ENCODE data around the gene MOB3B.

Gene MOB3B

DNA sequence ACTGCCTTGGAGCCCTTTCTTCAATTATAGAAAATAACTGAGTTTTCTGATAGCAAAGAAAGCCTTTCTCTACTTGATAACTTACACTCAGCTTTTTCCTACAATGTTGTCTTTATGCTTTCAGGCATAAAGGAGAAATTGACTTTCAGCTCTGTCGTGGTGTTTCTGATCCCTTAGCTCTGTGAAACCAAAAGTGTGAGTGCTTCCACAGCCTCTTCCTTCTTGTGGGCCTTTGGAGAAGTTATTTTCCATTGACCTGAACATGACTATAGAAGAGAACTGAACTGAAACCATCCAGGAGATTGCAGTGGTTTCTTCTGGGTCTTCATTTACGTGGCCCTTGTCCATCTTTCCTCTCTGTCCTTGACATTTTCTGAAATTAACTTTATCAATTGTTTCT, 173.2 kb downstream of the MOB3B start:
- no peak for DNase-seq

DNA sequence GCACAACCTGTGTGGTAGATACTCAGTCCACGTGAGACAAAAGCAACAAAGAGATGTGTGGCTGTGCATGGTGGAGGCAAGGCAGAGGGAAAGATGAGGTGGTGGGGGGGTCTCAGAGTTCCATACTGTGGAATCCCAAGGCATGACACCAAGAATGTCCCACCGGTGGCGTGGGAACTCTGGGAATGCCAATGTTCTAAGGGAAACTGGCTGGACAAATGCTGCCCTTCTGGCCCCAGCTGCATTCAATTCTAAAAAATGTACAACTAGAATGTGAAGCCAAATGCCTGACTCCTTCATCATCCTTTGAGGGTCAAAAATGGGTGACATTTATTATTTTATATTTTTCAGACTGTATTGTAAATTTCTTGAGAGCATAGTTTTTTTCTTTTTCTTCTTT, 174.4 kb downstream of the MOB3B start:
- DNase-seq: peak; percentile 59

DNA sequence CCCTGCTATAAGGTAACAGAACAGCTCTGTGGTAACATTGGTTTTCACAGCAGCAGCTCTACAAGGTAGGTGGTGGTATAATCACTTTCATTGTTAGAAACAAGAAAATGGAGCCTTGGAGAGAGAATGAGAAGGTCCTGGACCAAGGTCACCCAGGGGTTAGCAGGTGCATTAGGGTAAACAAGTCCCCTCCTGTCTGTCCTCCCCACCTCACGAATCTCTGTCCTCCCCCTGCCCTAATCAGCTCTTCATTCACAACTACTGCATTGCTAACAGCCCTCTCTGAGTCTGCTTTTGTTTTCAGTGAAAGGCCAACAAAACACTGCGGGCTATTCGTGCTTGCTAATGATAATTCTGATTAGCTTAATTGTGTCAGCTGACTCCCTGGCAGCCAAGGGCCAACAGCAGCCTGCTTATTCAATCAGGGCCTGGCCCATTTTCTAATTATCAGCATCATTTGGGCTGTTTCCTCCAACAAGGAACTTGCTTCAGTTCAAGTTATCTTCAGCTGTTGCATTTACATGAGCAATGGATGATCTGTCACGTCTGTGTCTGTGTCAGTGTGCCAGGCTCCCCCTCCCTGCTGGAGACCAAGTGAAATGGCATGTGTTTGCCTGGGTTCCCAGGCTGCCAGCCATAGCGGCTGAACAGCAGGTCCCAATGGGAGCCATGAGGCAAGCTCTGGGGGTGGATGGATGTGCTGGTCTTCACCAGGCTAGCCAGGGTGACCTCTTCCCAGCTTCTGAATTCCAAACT, 176.0 kb downstream of the MOB3B start:
- peak; percentile 17 for DNase-seq

DNA sequence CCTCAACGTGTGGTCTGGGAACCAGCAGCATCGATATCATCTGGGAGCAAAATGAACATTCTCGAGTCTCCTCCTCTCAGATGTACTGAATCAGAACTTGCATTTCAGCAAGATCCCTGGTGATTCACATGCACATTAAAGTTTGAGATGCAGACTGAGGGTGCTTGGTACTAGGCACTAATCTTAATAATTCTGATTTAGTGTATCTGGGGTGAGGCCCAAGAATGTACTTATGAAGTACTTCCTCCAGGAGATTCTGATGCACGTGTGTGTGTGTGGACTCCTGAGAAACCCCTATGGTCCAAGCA, 176.5 kb downstream of the MOB3B start:
- DNase-seq: no peak

DNA sequence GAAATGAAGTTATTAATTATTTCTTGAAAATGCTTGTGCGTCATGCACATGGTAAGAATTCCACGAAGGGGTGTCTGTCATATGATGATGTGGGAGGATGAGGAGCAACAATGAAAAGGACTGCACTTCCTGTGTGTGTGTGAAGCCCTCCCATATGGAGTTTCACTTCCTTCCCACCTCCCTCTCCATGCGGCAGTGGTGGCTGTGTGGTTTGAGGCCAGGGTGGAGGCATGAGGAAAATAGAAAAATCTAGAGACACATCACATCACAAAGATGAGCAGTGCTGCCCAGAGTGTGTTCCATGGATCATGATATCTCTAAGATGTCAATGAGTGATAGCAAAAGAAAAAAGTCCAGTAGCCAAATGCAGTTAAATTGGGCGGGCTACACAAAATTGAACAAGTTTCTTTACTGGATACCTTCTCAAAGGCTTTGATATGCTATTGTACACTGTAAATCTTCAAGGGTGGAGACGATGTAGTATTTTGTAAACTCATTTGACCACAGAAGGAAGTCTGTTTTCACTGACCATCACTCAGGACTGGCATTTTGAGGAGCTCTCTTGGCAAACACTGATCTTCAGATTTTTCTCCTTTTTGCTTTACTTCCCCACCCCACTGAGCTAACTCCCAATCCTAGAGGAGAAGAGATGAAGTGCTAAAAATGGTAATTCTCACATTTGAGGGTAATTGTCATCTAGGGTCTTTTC, 177.0 kb downstream of the MOB3B start:
- DNase-seq: no peak

DNA sequence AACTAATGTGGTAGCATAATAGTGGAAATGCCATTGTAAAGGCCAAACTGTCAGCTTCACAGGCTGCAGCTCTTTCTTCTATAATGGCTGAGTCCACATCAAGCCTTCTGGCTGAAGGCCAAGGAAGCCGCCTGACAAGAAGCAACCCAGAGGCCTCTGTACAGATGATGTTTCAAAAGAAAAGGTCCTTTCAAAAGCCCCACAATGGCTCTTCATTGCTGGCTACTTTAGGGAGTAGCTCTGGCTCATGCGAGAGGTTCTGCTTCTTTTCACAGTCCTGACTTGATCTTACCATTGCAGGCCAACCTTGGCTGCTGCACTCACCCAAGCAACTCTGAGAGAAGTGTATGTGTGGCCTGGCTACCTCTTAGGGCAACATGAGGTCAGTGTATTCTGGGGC, 178.2 kb downstream of the MOB3B start:
- no peak for DNase-seq

DNA sequence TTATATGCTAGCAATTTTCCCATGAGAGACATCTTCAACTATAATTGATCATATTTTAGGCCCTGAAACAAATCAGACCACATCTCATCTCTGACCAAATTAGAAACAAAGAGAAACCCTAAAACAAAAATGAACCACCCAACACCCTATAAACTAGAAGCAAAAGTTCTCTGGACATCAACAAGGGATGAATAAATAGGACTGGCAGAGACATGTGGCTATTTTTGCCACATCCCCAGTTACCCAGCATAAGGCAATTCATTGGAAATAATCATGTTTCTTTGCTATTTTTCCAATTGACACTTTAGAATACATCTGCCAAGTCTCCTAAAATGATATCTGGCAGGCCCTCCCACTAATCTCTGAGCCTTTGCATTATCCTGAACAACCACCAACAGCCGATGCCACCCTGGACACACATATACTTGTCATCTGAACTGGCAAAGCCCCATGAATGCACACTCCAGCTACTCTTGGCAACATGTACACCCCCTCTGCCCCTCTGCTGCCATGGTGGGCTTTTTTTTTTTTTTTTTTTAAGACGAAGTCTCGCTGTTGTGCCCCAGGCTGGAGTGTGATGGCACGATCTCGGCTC, 179.1 kb downstream of the MOB3B start:
- no peak for DNase-seq

DNA sequence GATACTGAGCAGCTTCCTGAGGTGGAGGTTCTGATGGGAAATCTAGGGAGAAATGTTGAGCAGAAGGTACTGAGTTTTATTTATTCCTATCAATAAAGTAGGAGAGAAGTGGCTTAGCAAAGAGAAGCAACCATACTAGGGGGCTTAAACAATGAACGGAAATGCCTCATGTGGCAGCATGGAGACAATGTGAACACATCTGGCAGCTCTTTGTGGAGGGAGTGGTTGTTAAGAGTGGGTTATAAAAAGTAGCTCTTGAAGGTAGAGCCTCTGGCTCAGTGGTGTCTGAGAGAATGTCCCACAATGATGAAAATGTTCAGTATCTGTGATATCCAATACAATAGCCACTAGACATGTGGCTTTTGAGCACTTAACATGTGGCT, 179.9 kb downstream of the MOB3B start:
- DNase-seq: no peak

DNA sequence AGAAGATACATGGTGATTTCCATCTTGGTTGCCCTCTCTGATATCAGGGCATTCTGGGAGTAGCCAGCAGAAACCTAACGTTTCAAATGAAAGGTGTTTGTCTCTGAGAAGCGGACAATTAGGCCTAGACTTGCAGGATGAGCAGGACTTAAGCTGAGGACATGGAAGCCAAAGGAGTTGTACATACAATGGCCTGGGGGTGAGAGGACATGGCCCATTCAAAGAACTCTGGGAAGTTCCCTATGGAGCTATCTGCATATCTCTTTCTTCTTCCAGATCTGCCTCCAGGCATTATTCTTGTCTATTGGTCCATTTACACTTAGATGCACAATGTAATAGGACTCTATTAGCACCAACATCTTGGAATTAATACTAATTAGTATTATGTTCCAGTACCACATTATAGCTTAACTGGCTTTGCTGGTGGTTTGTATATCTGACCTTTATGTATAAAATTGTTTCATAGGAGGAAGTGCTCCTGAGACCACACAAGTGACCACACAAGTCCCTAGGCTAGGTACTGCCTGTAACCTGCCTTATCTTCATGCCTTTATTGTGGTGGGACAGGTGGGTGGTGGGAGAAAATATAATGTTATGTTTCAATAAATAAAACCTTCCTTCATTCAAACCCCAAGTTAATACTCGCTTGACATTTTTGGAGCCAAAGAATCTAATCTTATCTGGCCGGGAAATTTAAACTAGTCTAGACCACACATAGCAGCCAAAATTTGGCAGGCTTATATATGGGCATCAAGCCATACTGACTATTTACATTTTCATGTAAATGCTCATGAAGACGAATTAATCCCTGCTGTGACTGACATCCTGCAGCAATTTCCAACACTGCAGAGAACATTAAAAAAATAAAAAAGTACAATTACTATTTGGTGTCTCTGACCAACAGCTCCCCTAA, 180.6 kb downstream of the MOB3B start:
- DNase-seq: peak; percentile 25

DNA sequence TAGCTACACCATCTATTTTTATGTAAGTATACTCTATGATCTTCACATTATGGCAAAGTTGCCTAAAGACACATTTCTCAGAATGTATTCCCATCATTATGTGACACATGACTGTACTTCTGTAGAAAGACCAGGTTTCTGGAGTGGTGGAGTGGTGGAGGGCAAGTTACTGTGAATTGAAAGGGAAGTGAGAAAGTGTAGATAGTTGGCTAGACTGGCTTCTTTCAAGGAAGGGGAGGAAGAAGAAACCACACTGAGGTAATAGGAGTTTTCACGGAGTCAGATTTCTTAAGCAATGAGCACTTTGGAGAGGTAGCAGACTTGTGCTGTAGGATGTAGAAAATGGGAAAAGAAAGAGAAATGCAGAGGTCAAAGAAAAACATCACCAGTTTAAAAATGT, 181.7 kb downstream of the MOB3B start:
- DNase-seq: no peak

DNA sequence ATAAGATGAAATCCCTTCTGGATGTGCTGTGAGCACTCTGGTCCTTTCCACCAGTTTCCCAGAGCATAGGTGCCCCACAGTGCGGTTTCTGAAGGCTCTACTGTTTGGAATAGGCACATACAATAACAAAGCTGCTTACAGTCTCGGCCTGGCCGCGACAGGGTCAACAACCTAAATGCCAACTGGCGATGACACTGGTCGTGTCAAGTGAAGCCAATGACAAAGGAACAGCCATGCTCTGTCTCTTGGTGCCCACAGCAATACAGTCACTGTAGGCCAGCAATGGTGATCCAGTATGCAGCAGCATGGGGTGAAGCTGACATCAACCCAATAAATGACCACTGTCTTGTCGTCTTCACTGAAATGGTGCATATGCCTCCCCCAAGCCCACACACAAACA, 184.8 kb downstream of the MOB3B start:
- no peak for DNase-seq

DNA sequence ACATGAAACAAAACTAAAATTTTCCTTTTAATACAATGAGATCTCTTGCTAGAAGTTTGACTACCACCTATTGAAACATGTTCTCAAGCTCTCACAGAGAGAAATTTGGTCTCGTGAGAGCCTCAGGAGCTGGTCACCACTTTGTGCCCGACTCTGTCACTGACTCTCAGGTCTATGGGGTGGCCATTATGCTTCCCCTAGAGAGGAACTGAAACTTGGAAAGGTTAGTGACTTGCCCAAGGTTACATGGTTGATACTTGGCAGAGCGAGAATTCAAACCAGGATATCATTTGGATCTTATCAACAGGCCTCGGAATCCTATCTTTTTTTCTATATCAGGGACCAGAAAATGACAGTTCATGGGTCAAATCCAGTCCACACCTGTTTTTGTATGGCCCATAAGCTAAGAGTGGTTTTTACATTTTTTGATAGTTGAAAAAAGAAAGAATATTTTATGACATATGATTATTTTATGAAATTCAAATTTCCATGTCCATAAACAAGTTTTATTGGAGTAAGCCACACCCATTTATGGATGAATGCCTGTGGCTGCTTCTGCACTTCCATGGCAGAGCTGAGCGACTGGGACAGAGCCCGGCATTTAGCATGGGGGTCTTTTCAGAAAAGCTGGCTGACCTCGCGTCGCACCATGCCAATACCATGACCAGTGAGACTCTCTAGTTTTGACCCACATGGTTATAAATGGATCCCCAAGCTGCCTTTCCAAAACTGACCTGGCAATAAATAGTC, 187.9 kb downstream of the MOB3B start:
- no peak for DNase-seq

DNA sequence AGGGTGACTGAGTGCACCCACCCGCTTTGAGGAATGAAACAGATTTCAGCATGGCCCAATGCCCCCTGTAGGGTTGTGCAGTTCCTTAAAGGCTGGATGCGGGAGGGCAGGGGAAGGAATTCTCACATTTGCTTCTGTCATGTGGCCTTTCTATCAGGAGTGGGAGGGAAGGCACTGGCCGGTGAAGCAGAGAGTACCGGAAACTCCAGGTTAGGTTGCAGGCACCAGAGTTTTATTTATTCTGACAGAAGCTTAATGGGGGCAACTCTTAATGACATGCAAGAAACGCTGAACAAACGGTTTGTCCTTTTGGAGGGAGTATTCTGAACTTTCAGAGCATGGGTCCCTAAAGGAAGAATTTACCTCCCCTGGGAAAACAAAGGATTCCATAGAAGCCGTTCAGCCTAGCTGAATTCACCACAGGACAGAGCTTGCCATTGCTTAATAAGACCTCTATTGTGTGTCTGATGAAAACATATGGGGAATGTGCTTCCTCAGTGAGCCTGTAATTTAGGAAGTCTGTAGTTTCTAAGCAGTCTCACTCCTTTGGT, 188.6 kb downstream of the MOB3B start:
- DNase-seq: peak; percentile 26

DNA sequence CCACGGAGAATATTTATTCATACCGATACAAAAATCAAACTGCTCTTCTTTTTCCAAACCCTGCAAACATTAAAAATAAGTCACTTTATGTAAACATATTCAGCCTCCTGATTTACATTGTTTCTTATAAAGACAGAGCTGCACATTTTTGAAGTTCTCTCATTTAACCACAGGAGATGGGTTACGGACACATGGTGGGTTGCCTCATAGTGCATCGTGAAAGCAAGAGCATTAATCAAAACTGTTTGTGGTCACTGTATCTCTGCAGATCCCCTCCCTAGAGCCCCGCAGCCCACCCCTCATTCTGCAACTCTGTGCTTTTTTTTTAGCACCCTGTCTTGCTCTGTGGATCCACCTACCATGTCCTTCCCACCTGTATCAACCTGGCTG, 189.3 kb downstream of the MOB3B start:
- no peak for DNase-seq

DNA sequence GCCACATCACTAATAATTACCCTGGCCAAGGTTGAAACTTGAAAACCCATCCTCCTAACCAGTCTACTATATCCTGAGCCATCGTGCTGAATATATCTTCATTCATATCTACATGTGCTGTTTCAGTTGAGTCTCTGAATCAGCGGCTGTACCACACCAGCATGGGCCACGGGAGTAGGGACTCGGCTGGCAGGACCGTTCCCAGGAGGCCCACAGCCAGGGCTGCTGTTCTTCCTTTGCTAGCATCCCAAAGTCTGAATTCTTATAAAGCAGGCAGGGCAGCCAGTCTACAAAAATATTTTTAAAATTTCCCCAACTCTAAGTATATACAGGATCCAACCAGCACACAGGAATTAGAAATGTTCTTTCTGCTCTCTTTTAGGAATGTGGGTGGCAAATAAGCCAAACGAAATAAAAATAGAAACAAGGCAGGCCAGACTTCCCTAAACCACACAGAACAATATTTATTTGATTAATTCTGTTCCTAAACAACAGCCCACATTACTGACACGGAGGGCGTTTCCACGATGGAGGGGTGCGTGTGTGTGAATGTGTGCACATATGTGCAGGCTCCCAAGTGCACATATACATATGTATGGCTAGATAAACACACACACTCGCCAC, 189.8 kb downstream of the MOB3B start:
- DNase-seq: no peak

DNA sequence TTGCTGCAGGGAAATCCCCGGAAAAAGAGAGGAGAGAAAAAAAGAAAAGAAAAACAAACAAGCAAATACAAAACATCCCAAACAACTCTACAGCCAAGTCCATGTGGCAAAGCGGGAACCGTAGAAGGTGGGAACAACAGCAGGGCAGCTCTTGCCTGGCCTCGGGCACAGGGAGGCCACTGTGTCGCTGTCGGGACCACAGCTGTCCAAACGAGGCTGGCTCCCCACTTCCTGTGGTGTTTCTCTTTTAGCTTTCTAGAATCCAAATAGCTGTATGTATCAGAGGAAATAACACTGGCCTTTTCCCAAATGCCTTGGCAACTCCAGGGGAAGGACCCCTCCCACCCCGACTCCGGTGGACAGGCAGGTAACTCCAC, 191.1 kb downstream of the MOB3B start:
- DNase-seq: no peak

DNA sequence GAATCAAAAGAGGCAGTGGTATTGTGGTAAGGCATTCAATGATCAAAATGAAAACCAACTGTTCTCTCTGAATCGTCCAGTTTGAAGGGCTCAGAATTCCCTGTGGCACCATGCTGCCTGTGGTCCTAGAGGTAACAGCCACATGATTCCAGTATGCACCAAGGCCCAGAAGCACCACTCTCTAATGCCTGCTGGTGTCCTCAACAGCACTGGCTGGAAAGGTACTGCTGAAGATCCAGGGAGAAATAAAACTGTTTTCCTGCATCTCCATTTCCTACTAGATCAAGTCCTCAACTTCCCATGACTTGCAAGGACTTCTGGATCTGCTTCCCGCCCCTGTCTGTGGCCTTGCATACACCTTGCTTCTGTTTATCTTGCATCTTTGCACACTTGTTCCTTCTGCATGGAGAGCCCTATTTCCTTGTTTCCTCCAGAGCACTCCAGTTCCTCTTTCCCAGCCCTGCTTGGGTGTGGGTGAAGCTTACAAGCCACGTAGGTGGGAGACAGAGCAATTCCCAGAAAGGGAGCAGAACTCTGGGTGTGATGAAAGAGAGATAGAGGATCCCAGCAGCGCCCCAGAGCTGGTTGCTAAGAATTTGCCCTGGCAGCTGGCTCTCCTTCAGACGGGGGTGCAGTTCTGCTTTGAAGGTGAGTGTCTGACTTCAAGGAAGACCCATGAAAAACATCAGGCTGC, 191.6 kb downstream of the MOB3B start:
- DNase-seq: no peak

DNA sequence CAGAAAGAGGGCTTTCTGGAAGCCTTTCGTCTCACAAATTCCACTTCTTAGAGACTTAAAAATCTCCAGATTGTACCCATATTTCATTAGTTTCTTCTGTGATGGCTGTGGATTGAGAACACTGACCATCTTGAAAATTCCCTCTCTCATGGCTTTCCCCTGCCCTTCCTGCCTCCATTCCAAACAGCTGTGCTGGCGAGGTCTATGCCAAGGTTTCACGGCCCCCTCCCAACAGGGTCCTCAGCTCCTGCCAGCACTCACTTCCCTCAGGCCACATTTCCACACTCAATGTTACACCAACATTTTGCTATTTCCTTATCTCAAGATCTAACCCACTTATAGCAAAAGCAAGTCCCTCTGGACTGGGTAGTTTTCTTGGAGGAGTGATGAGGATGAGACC, 192.4 kb downstream of the MOB3B start:
- DNase-seq: no peak

DNA sequence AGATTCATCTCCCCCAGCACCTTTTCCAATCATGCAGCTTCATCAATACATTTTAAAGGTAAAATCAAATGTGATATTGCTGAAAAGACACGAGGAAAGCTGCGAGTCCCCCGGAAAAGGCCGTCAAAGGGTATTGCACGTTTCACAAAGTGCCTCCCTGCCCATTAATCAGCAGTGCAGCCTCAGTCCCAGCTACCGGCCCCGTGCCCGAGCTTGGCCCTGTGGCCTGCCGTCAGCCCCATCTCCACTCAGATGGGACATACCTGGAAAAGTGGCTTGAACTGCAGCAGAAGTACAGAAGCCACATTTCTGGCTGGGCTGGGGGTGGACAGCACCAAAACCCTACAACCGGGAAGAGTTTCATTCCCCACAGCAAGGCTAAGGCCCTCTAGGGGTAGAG, 192.8 kb downstream of the MOB3B start:
- no peak for DNase-seq

DNA sequence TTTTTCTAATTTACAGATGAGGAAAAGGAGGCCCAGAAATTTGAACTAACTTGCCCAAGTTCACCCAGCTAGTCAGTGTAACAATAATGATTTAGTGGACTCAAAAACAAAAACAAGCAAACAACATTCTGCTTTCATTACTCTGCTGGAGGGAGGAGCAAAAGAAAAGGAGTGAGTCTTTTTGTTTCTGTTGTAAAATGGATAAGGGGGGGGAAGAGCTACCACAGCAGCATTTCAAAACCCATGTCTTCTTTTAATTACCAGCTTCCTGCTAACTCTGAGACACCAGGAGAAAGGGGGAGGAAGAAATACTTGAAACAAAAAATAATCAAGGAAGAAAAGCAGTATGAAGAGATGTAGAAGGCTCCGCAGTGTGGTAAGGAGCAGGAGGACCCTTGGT, 193.5 kb downstream of the MOB3B start:
- no peak for DNase-seq

DNA sequence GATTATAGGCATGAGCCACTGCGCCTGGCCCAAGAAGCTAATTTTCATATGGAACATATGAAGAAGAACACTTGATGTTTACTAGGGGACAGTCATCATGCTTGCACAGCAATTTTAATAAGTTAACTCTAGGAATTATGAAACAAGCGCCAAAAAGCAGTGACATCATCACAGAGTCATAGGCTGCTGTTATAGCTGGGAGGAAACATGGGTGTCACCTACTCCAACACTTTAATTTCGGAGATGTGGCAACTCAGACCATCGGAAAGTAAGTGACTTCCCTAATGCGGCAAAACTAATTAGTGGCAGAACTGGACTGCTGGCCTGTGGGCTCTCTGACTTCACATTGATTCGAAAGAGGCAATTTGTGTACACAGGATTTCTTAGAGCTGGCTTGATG, 194.5 kb downstream of the MOB3B start:
- DNase-seq: no peak
